Naive thymus-derived CD8-positive, alpha-beta T cell (primary cell): ENCODE data around the gene ALOX5AP. TPM values are rescaled to one million over a fixed set of nuclear protein-coding genes. Genes with fewer than 3 reads are reported as not detected.

Experiments used
- ATAC-seq, 2 donors: fragments of 150-1000 bp; cut with Tn5 transposase in 1 of 2; sonication (Bioruptor Pico), chemical (Tn5 transposase) in 1 of 2; 1 replicate in 1 of 2; 2 replicates in 1 of 2; pipeline ENCODE4 v1.10.0; 2021; ENCODE audit warnings: mild to moderate bottlenecking in 2 of 2, moderate library complexity in 2 of 2
- POLR2A ChIA-PET: fragments of 350-600 bp; sonication (Branson Sonifier 250); formaldehyde crosslinking; loops from one replicate; lab custom pipeline; 2021; ENCODE audit warnings: antibody characterized with exemption; lab: Charles Lee
- DNase-seq, 10 donors: peaks; one replicate each; pipeline versions ENCODE4 v3.0.0 to v3.0.0-alpha.2; 2020 to 2022
- H3K27ac Mint-ChIP-seq, 10 donors: one replicate each; pipeline ENCODE4 v1.8.0; 2020 to 2022; ENCODE audit warnings: mild to moderate bottlenecking in 10 of 10, mixed read lengths in 10 of 10, moderate library complexity in 4 of 10, inconsistent platforms in 1 of 10
- H3K27me3 Mint-ChIP-seq, 5 donors: one replicate each; pipeline ENCODE4 v1.8.0; 2021 to 2022; ENCODE audit warnings: mixed read lengths in 5 of 5
- H3K36me3 Mint-ChIP-seq, 3 donors: one replicate each; pipeline ENCODE4 v1.8.0; 2020 to 2022; ENCODE audit warnings: mixed read lengths in 3 of 3, mild to moderate bottlenecking in 2 of 3, inconsistent platforms in 1 of 3
- H3K4me1 Mint-ChIP-seq, 4 donors: one replicate each; pipeline ENCODE4 v1.8.0; 2021 to 2022; ENCODE audit warnings: mixed read lengths in 4 of 4
- H3K4me3 Mint-ChIP-seq, 10 donors: one replicate each; pipeline ENCODE4 v1.8.0; 2020 to 2022; ENCODE audit warnings: mild to moderate bottlenecking in 10 of 10, mixed read lengths in 10 of 10, moderate library complexity in 6 of 10, inconsistent platforms in 1 of 10
- H3K9me3 Mint-ChIP-seq, 9 donors: one replicate each; pipeline ENCODE4 v1.8.0; 2020 to 2022; ENCODE audit warnings: mixed read lengths in 9 of 9, mild to moderate bottlenecking in 3 of 9, inconsistent platforms in 1 of 9, moderate library complexity in 1 of 9
- polyA plus RNA-seq, 3 donors: library from polyadenylated mRNA; unstranded; fragments of 300-500 nt; fragmentation: Illumina TruSeq; gene quantifications; one replicate each; pipeline ENCODE4 v1.2.3, GENCODE V29; 2021
- total RNA-seq, 8 experiments: library from RNA in 2 of 8; stranded (reverse) in 2 of 8; gene quantifications; one replicate each; pipeline ENCODE4 v1.2.3 and lab custom pipeline; 2021 to 2026

The ALOX5AP gene
- total and polyA plus RNA-seq, 5 experiments from 2014 or later = 13.6 to 235 (median 137) TPM

DNA sequence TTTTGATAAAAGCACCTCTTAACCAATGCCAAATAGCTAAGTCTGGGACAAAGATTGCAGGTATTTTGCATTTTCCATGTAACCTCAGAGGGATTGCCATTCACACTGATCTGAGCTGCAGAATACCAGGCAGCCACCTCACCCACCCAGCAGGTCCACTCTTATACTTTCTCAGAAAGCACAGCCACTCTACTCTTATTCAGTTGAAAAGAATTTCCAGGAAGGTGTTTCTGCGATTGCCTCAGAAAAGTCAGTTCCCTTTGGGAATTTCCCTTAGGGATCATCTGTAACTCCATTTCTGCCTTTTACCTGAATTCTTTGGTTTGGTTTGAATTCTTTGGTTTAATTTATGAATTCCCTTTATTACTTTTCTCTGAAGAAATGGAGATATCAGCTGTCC lies 904 bp upstream of the ALOX5AP start:
- DNase-seq (no peak), ATAC-seq (no peak)
- no peaks in the 10 kb centered on the region for H3K36me3 Mint-ChIP-seq
- peak overlapping the region in 8 of 10 donors; percentile 47 to 98 (median 91) for H3K27ac Mint-ChIP-seq
- H3K27me3 Mint-ChIP-seq = peaks cover 0 to 1% (median 0%) of the 10 kb centered on the region in 5 donors
- POLR2A ChIA-PET = interaction anchor here (1.3 kb wide), 1 partner anchor 117 kb away, joined by 4 read pairs; the partner anchor contains the start of gene USPL1
- peaks cover 19 to 62% (median 54%) of the 10 kb centered on the region in 4 donors for H3K4me1 Mint-ChIP-seq
- no peaks in the 10 kb centered on the region for H3K9me3 Mint-ChIP-seq
- peak overlapping the region in 9 of 10 donors; percentile 1 to 98 (median 49) for H3K4me3 Mint-ChIP-seq

DNA sequence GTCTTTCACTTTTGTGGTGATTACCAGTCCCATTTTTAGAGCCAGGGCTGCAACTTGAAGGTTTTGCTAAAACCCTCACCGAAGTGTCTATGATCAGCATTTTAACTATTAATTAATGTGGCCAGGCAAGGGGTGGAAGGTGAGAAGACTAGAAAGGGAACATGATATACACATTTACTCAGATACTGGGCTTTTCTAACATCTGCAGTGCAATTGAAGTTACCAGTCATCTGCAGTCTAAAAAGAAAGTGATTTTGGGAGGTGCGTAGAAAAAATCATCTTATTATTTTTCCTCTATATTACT lies 481 bp downstream of the ALOX5AP start:
- POLR2A ChIA-PET = interaction anchor here (0.7 to 1.3 kb wide), 2 partner anchors 40 to 118 kb away, joined by 3 to 4 read pairs; partner anchors contain the start of gene USPL1
- no peak for DNase-seq
- Mint-ChIP-seq H3K27ac (peak overlapping the region; percentile 66 to 98 (median 96)), H3K9me3 (no peaks in the 10 kb centered on the region), H3K4me3 (peak overlapping the region; percentile 86 to 98 (median 96)), H3K36me3 (no peaks in the 10 kb centered on the region), H3K4me1 (peaks cover 27 to 76% (median 67%) of the 10 kb centered on the region in 4 donors), H3K27me3 (no peaks in the 10 kb centered on the region)
- ATAC-seq = no peak

DNA sequence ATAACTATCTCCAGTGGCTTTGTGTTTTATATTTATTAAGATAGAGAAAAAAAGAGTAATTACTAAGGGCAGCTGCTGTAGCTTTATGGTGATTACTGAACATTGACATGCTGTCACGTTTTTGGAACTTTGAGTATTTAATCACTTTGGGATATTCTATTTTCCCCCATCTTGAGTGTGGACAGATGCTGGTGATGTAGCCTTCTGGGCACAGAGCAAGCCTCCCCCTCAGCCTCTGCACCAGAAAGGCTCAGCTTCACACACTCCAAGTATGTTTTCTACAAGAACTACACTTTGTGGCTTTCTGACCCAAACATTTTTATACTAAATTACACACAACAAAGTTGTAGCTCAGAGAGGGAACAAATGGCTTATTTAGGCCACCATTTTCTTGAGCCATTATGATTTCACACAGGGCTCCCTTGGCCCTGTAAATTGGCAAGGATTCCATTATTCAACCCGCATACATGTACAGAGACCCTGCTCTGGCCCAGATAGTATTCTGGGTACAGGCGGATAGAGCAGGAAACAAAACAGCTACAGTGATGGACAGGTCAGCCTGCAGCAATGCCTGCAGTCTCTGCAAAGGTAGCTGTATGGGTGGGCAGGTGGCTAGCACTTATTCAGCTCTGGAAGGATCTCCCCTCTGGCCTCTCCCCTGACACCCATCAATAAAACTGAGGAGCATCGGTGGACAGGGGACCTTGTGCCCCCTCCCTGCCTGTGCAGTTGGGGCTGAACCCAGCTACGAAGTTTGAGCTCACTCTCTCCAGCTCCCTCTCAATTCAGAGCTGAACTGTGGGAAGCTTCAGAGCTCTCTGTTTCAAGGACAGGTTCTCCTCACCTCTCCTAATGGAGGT lies 1.3 kb downstream of the ALOX5AP start:
- DNase-seq (no peak), ATAC-seq (no peak)
- H3K4me1 Mint-ChIP-seq = peaks cover 27 to 83% (median 68%) of the 10 kb centered on the region in 4 donors
- POLR2A ChIA-PET = no interaction called here
- H3K36me3 Mint-ChIP-seq = no peaks in the 10 kb centered on the region
- H3K4me3 Mint-ChIP-seq = peak overlapping the region; percentile 86 to 98 (median 96)
- peak overlapping the region; percentile 66 to 98 (median 94) for H3K27ac Mint-ChIP-seq
- H3K9me3 Mint-ChIP-seq = no peaks in the 10 kb centered on the region
- no peaks in the 10 kb centered on the region for H3K27me3 Mint-ChIP-seq

DNA sequence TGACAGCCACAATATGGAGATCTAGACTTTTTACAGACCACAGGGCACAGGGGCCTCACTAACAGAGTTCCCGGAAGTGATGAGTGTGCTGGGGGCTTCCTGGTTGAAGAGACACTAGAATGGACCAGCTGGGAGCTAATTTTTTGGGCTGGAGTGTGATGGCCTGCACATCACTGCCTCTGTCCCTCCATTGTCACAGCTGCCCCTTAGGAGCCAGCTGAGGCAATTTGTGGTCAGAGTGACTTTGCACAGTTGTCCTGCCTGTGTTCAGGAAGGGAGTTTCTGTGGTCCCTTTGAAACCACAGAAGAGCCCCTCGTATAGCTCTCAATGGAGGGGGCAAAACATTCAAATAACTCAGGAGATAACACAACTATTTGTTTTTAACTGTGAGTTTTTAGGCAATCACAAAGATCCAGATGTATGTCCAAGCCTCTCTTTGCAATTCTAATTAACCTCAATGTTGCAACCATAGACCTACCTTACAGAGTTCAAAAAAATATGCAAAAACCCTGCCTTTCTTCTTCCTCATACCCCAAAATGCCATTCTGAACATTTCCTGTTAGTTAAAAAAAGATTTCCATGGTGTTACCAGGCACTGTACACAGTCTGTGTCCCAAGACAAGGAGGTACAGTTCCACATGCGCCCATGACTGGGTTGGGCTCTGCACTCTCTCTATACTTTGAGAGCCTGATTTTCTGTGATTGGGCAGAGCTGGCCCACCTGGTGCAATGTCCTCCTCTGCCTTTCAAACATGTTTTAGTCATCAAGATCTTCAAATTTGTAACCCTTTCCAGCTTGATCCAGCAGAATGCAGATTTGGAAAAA lies 2.4 kb downstream of the ALOX5AP start:
- peak in 1 of 10 donors; percentile 4 for DNase-seq
- POLR2A ChIA-PET = interaction anchor here (1.2 kb wide), 1 partner anchor 7 kb away, joined by 3 read pairs; no protein-coding TSS in a partner anchor
- H3K4me3 Mint-ChIP-seq = peak overlapping the region; percentile 86 to 98 (median 96)
- H3K9me3 Mint-ChIP-seq = no peaks in the 10 kb centered on the region
- peaks cover 27 to 86% (median 71%) of the 10 kb centered on the region in 4 donors for H3K4me1 Mint-ChIP-seq
- H3K27ac Mint-ChIP-seq = peak overlapping the region; percentile 29 to 98 (median 92)
- H3K27me3 Mint-ChIP-seq = no peaks in the 10 kb centered on the region
- peak in 1 of 2 donors; percentile 33 for ATAC-seq
- H3K36me3 Mint-ChIP-seq = no peaks in the 10 kb centered on the region

DNA sequence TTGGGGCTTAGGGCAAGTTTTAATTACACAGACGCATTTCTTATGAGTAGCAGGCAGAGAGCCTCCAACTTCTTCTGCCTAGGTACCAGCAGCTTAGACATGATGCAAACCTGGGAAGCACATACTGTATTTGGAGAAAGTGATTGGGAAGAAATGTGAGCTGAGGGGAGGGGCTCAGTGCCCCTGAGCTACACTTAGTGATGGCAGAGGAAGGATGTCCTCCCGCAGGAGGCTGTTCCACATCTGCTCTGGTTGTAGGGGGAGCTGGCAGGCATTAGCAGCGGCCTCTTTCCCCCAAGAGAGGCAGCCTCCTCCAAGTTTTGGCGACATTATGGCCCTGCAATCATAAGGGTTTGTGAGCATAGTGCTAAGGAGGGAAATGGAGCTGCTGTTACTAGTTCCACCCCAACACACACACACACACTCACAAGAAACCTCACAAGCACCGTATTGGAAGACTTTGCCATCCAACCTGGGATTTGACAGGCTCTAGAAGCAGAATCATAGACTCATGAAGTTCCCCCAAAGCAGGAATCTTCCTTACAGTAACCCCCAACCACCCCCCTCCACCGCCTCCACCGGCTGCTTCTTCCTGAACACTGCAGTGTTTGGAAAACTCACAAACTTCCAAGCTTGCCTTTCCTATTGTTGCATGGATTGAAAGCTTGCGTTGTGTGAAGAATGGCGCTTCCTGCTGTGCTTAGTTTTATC lies 3.3 kb downstream of the ALOX5AP start:
- POLR2A ChIA-PET = interaction anchor here (0.7 to 2.3 kb wide), 3 partner anchors 8 to 121 kb away, joined by 3 to 8 read pairs (median 3); partner anchors contain the start of gene USPL1
- peak overlapping the region in 9 of 10 donors; percentile 15 to 98 (median 94) for H3K4me3 Mint-ChIP-seq
- ATAC-seq (no peak), DNase-seq (no peak)
- peaks cover 0 to 4% (median 4%) of the 10 kb centered on the region in 3 donors for H3K36me3 Mint-ChIP-seq
- no peaks in the 10 kb centered on the region for H3K9me3 Mint-ChIP-seq
- no peaks in the 10 kb centered on the region for H3K27me3 Mint-ChIP-seq
- H3K27ac Mint-ChIP-seq = peak overlapping the region in 8 of 10 donors; percentile 3 to 95 (median 70)
- H3K4me1 Mint-ChIP-seq = peaks cover 36 to 91% (median 78%) of the 10 kb centered on the region in 4 donors

GRCh38 chr13:30739237-30739528 lies 3.8 kb downstream of the ALOX5AP start:
- peaks cover 40 to 94% (median 82%) of the 10 kb centered on the region in 4 donors for H3K4me1 Mint-ChIP-seq
- peak overlapping the region in 5 of 10 donors; percentile 38 to 95 (median 69) for H3K27ac Mint-ChIP-seq
- peaks cover 0 to 6% (median 4%) of the 10 kb centered on the region in 3 donors for H3K36me3 Mint-ChIP-seq
- H3K4me3 Mint-ChIP-seq = peak overlapping the region in 4 of 10 donors; percentile 70 to 90 (median 82)
- H3K27me3 Mint-ChIP-seq = no peaks in the 10 kb centered on the region
- no peak for DNase-seq
- ATAC-seq = no peak
- no peaks in the 10 kb centered on the region for H3K9me3 Mint-ChIP-seq
- POLR2A ChIA-PET = interaction anchor here (0.7 to 2.3 kb wide), 3 partner anchors 9 to 122 kb away, joined by 3 to 8 read pairs (median 3); partner anchors contain the start of gene USPL1

GRCh38 chr13:30739761-30740642 lies 4.7 kb downstream of the ALOX5AP start:
- DNase-seq (peak in 7 of 10 donors; percentile 13 to 69 (median 25)), ATAC-seq (peak in 1 of 2 donors; percentile 44)
- Mint-ChIP-seq H3K9me3 (no peaks in the 10 kb centered on the region), H3K4me3 (peak overlapping the region; percentile 59 to 90 (median 70)), H3K36me3 (peaks cover 0 to 10% (median 9%) of the 10 kb centered on the region in 3 donors), H3K27me3 (no peaks in the 10 kb centered on the region), H3K27ac (peak overlapping the region; percentile 2 to 92 (median 79)), H3K4me1 (peaks cover 39 to 94% (median 82%) of the 10 kb centered on the region in 4 donors)
- POLR2A ChIA-PET = interaction anchor here (2.3 kb wide), 1 partner anchor 123 kb away, joined by 8 read pairs; the partner anchor contains the start of gene USPL1

DNA sequence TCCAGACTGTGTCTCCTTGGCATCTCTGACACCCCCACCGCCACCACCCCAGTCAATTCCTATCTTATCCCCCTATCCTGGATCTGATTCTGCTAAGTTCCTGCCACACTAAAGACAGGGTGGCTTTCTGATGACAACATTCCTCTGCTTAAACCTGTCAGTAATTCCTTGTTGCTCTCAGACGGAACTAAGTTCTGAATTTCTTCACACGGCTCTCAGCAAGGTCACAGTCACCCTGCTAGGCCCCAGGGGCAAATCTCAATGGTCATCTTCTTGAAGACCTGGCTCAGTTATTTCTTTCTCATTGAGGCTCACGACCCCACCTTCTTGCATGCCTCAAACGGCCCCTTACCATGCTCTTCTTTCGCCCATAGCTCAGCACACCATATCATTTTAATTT lies 7.6 kb downstream of the ALOX5AP start:
- peak overlapping the region in 8 of 10 donors; percentile 2 to 83 (median 56) for H3K27ac Mint-ChIP-seq
- peaks cover 42 to 83% (median 71%) of the 10 kb centered on the region in 4 donors for H3K4me1 Mint-ChIP-seq
- ATAC-seq = no peak
- peak overlapping the region in 4 of 10 donors; percentile 11 to 39 (median 27) for H3K4me3 Mint-ChIP-seq
- no peaks in the 10 kb centered on the region for H3K9me3 Mint-ChIP-seq
- peaks cover 0 to 37% (median 19%) of the 10 kb centered on the region in 3 donors for H3K36me3 Mint-ChIP-seq
- DNase-seq = no peak
- H3K27me3 Mint-ChIP-seq = peaks cover 0 to 4% (median 0%) of the 10 kb centered on the region in 5 donors
- POLR2A ChIA-PET = no interaction called here

DNA sequence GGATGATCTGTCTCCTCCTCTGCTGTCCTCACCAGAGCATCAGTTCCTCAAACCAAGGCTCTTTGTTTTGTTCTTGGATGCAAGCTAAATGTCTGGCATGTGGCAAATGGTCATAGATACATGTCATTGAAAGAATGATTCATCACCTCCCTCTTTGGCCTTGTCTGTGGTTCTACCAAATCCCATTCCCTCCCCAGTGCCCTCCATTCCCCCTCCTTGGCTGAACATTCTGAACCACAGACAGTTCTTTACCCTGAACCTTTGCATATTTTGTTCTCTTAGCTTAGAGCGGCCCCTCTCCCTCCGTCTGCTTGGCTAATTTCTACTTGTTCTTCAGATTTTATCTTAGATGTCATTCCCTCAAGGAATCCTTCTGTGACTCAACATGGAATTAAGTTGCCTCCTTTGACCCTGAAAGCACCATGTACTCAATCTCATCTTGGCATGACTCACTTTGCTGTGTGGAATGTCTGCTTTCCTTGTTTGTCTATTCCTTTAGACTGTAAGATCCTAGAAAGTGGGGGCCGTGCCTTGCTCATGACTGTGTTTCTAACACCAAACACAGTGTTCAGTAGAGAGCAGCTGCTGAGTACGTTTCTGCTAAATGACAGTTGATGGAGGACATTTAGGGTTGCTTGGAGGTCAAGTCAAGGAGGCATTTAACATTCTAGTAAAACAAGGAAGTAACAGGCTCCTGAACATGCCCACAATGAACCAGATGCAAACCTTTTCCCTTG lies 8.1 kb downstream of the ALOX5AP start:
- POLR2A ChIA-PET = interaction anchor here (1.1 kb wide), 2 partner anchors 122 to 127 kb away, joined by 3 to 4 read pairs; no protein-coding TSS in a partner anchor
- peak overlapping the region in 8 of 10 donors; percentile 2 to 91 (median 62) for H3K27ac Mint-ChIP-seq
- DNase-seq (no peak), ATAC-seq (no peak)
- peaks cover 38 to 77% (median 65%) of the 10 kb centered on the region in 4 donors for H3K4me1 Mint-ChIP-seq
- no peaks in the 10 kb centered on the region for H3K9me3 Mint-ChIP-seq
- peak overlapping the region in 6 of 10 donors; percentile 11 to 68 (median 42) for H3K4me3 Mint-ChIP-seq
- peaks cover 0 to 41% (median 19%) of the 10 kb centered on the region in 3 donors for H3K36me3 Mint-ChIP-seq
- H3K27me3 Mint-ChIP-seq = peaks cover 0 to 4% (median 0%) of the 10 kb centered on the region in 5 donors

- peaks cover 0 to 45% (median 19%) of the 10 kb centered on the region in 3 donors for H3K36me3 Mint-ChIP-seq
- POLR2A ChIA-PET = interaction anchor here (1.1 kb wide), 3 partner anchors 9 to 127 kb away, joined by 3 to 4 read pairs (median 4); no protein-coding TSS in a partner anchor
- peak overlapping the region; percentile 27 to 91 (median 70) for H3K27ac Mint-ChIP-seq
These were observed 8.8 kb downstream of the ALOX5AP start for GRCh38 chr13:30744056-30744680.

More at GRCh38 chr13:30744056-30744680, 8.8 kb downstream of the ALOX5AP start:
- DNase-seq (peak; percentile 28 to 92 (median 83)), ATAC-seq (peak; percentile 93 to 97)
- no peaks in the 10 kb centered on the region for H3K9me3 Mint-ChIP-seq
- H3K4me1 Mint-ChIP-seq = peaks cover 36 to 70% (median 58%) of the 10 kb centered on the region in 4 donors
- H3K27me3 Mint-ChIP-seq = peaks cover 0 to 4% (median 0%) of the 10 kb centered on the region in 5 donors
- peak overlapping the region; percentile 1 to 68 (median 46) for H3K4me3 Mint-ChIP-seq
